GM19240 (cell line): ENCODE measurements around the gene GSTO2.

ENCODE experiments used
- DNase-seq: peaks from one replicate; pipeline ENCODE4 v3.0.0; 2011; ENCODE audit warnings: low spot score; ENCODE audit not compliant: insufficient read length

Gene GSTO2

DNA sequence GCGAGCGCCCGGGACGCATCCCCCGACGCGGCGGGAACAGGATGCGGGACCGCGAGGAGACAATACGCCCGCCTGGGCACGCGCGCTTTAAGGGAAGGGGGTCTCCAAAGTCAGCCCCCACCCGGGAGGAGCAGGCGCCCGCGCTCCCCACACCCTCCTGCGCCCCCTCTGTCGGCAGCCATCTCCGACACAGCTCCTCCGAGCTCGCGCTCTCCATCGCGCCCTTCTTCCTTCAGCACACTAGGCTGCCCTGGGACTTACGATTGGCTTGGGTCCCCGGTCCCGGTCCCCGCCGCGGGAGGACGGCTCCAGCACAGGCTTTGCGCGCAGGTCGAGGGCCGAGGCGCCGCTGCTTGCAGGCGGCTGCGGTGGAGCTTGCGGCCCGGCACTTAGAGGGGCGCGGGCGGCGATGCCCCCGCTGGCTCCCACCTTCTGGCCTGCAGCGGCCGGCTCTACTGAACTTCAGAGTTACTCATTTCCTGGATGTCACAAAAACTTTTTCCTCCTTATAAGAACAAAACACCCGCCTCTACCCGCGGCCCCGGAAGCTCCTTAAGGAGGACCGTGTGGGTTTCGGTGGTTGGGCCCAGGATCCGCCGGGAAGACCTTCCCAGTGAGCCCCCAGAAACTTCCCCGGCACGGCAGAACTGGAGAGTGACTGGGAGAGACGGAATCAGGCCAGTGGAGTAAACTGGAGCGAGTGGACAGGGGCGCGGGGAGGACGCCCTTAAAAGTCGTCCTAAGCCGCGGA, 69.2 kb downstream of the GSTO2 start, which contains the start of gene ITPRIP:
ITPRIP (minus strand) TSS at position 481 of the 751 bp plus-strand sequence. CDS start 22,414 bp downstream, outside the sequence.
- no peak for DNase-seq

- DNase-seq, result no peak
These were observed 70.6 kb downstream of the GSTO2 start for GRCh38 chr10:104339469-104340110.

DNA sequence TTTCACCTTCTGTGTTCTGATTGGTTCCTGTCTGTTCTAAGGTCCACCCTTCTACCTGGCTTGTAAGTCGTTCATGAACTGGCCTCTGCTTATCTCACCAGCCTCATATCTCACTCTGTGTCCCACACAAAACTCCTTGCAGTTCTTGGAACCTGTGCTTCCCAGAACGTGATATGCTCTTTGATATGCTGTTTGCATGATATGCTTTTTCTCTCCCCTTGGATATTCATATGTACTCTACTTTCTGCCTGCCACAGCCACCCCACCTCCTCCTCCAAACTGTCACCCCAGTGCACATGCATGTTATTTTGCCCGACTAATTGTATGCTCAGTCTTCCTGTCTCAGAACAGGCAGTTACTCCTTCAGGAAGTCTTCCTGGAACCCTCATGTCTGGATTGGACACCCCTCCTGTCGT, 71.1 kb downstream of the GSTO2 start:
- DNase-seq, result no peak

- no peak for DNase-seq
These were observed 71.7 kb downstream of the GSTO2 start for GRCh38 chr10:104340641-104341040.

- DNase-seq, result no peak
These were observed 74.0 kb downstream of the GSTO2 start for GRCh38 chr10:104342941-104343411.

DNA sequence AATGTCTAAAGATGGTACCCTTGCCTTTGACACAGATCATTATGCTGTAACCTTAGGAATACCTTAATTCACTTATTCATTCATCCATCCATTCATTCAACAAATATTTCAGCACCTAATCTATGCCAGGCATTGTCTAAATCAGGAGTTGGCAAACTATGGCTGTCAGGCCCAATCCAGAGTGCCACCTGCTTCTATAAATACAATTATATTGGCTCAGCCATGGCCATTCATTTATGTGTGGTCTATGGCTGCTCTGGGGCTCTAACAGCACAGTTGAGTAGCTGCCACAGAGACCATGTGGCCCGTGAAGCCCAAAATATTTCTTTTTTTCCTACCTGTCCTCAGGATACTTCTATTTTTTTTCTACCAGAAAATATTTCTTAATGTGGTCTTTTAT, 75.2 kb downstream of the GSTO2 start:
- no peak for DNase-seq

GRCh38 chr10:104345515-104345914, 76.5 kb downstream of the GSTO2 start:
- no peak for DNase-seq

- no peak for DNase-seq
These were observed 77.0 kb downstream of the GSTO2 start for GRCh38 chr10:104345941-104346340.

GRCh38 chr10:104347295-104348045, 78.5 kb downstream of the GSTO2 start:
- no peak for DNase-seq

DNA sequence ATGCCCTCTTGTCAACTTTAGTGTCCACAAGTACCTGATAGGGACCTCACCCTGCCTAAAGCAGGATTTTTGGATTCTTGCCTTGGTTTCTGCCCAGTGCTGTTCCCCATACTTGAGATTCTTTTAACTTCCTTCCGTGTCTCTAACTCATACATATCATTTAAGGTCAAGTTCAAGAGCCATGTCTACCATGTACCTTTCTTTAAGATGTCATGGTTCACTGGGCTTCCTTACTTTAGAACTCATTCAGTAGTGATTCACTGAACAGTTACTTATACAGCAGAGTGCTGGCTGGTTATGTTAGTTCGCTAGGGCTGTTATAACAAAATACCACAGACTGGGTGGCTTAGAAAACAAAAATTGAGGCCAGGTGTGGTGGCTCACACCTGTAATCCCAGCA, 79.6 kb downstream of the GSTO2 start:
- DNase-seq, result no peak

- DNase-seq, result no peak
These were observed 80.7 kb downstream of the GSTO2 start for GRCh38 chr10:104349623-104350126.

- DNase-seq, result no peak
These were observed 81.2 kb downstream of the GSTO2 start for GRCh38 chr10:104350127-104350635.

DNA sequence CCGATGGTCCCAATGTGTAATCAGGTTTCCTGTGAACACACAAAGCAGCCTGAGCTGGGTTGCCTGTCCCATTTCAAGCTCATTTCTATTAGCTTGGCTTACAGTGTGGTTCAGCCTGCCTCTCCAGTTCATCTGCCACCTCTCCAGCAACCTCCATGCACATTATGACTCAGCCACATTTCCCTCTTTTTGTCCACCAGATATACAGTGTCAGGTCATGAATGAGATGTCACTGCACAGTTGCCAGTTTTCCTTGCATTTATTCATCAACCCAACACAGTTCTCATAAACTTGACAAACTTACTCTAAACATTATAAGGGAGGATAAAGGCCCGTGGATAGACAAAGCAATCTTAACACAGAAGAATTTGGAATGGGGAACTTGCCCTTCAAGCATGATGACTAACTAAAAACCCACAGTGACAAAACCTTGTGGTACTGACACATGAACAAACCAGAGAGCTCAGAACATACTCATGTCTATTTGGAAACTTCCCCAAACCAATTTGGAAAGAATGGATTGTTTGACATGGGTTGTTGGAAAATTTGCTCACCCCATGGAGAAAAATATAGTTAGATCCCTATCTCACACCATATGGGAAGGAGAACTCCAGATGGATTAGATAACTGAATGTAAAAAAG, 82.2 kb downstream of the GSTO2 start:
- DNase-seq, result no peak

GRCh38 chr10:104351919-104352318, 82.9 kb downstream of the GSTO2 start:
- DNase-seq, result no peak

GRCh38 chr10:104353325-104354048, 84.5 kb downstream of the GSTO2 start, which contains the start of gene CFAP58:
CFAP58 (plus strand) TSS chr10:104353833; CDS start chr10:104353898, 65 bp downstream.
- peak; percentile 35 for DNase-seq
